ENCODE data around the gene FREY1. TPM values are rescaled to one million over a fixed set of nuclear protein-coding genes. Genes with fewer than 3 reads are reported as not detected.

FREY1 gene
- polyA plus RNA-seq, 1 donor (not counting 4 experiments of a cell fraction or from before 2014, with no cell fraction given) = 0.25 TPM

DNA sequence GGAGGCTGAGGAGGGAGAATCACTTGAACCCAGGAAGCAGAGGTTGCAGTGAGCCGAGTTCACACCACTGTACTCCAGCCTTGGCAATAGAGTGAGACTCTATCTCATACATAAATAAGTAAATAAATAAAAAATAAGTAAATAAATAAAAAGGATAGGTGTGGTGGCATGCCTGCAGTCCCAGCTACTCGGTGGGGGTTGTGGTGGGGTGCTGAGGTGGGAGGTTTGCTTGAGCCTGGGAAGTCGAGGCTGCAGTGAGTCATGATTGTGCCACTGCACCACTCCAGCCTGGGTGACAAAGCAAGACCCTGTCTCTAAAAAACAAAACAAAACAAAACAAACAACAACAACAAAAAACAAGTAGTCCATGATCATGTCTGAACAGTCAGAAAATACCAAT, 18.5 kb upstream of the FREY1 start:
- Histone ChIP-seq H3K9ac (ENCODE audit: control insufficient read depth, extremely low read depth, insufficient read depth, low read length) (no peak overlapping the region), H3K79me2 (ENCODE audit: control insufficient read depth, insufficient read depth, low read length) (peaks cover 10% of the 10 kb centered on the region), H2AFZ (ENCODE audit: control insufficient read depth, low read length) (no peak overlapping the region), H3K27ac (ENCODE audit: control insufficient read depth, insufficient read depth, low read length) (no peak overlapping the region), H3K4me1 (ENCODE audit: control insufficient read depth, extremely low read depth, insufficient read depth, low read length) (peaks cover 35% of the 10 kb centered on the region), H3K4me2 (ENCODE audit: control insufficient read depth, extremely low read depth, insufficient read depth, low read depth, low read length) (no peak overlapping the region), H4K20me1 (ENCODE audit: control insufficient read depth, extremely low read depth, insufficient read depth, low read length) (no peaks in the 10 kb centered on the region), H3K4me3 (ENCODE audit: control insufficient read depth in 2 of 3, extremely low read depth in 1 of 3, insufficient read depth in 2 of 3, low read depth in 1 of 3, low read length in 3 of 3) (no peak overlapping the region), H3K9me1 (ENCODE audit: control insufficient read depth, extremely low read depth, insufficient read depth, low read length) (peaks cover 5% of the 10 kb centered on the region), H3K27me3 (ENCODE audit: control insufficient read depth, extremely low read depth, insufficient read depth, low read length) (no peaks in the 10 kb centered on the region), H3K9me3 (ENCODE audit: control insufficient read depth, low read depth, low read length) (no peaks in the 10 kb centered on the region), H3K36me3 (ENCODE audit: control insufficient read depth in 2 of 2, extremely low read depth in 1 of 2, insufficient read depth in 2 of 2, low read length in 2 of 2) (peaks cover 0 to 11% of the 10 kb centered on the region in 2 experiments)
- dilution Hi-C loops (cut with MboI; ENCODE audit: extremely low pct_ligation_motif_present, low sequenced_read_pairs) = no loop called here
- TF ChIP-seq CTCF (optimal IDR thresholded peaks at IDR 0.05 in 1 of 3, IDR thresholded peaks at IDR 0.05 in 1 of 3, conservative IDR thresholded peaks at IDR 0.05 in 1 of 3; ENCODE audit: extremely low read depth in 1 of 3, insufficient read depth in 2 of 3, low read length in 3 of 3) (no peak), EZH2 (IDR thresholded peaks at IDR 0.05; ENCODE audit: low read length) (no peak)
- DNase-seq (ENCODE audit: low read depth, low spot score) (no peak), FAIRE-seq (no peak)

- H3K79me2 ChIP-seq (ENCODE audit: control insufficient read depth, insufficient read depth, low read length) = peaks cover 10% of the 10 kb centered on the region
- H3K9me3 ChIP-seq (ENCODE audit: control insufficient read depth, low read depth, low read length) = no peaks in the 10 kb centered on the region
- DNase-seq (ENCODE audit: low read depth, low spot score) = no peak
- FAIRE-seq = no peak
- H3K4me1 ChIP-seq (ENCODE audit: control insufficient read depth, extremely low read depth, insufficient read depth, low read length) = peaks cover 29% of the 10 kb centered on the region
- H3K27ac ChIP-seq (ENCODE audit: control insufficient read depth, insufficient read depth, low read length) = no peak overlapping the region
- no peak overlapping the region for H2AFZ ChIP-seq (ENCODE audit: control insufficient read depth, low read length)
- dilution Hi-C loops (cut with MboI; ENCODE audit: extremely low pct_ligation_motif_present, low sequenced_read_pairs) = no loop called here
- no peak overlapping the region for H3K9ac ChIP-seq (ENCODE audit: control insufficient read depth, extremely low read depth, insufficient read depth, low read length)
- peaks cover 0 to 11% of the 10 kb centered on the region in 2 experiments for H3K36me3 ChIP-seq (ENCODE audit: control insufficient read depth in 2 of 2, extremely low read depth in 1 of 2, insufficient read depth in 2 of 2, low read length in 2 of 2)
- no peak for TF ChIP-seq CTCF (optimal IDR thresholded peaks at IDR 0.05 in 1 of 3, IDR thresholded peaks at IDR 0.05 in 1 of 3, conservative IDR thresholded peaks at IDR 0.05 in 1 of 3; ENCODE audit: extremely low read depth in 1 of 3, insufficient read depth in 2 of 3, low read length in 3 of 3)
- no peak for TF ChIP-seq EZH2 (IDR thresholded peaks at IDR 0.05; ENCODE audit: low read length)
- H4K20me1 ChIP-seq (ENCODE audit: control insufficient read depth, extremely low read depth, insufficient read depth, low read length) = no peaks in the 10 kb centered on the region
- H3K27me3 ChIP-seq (ENCODE audit: control insufficient read depth, extremely low read depth, insufficient read depth, low read length) = no peaks in the 10 kb centered on the region
- no peak overlapping the region for H3K4me3 ChIP-seq (ENCODE audit: control insufficient read depth in 2 of 3, extremely low read depth in 1 of 3, insufficient read depth in 2 of 3, low read depth in 1 of 3, low read length in 3 of 3)
- H3K4me2 ChIP-seq (ENCODE audit: control insufficient read depth, extremely low read depth, insufficient read depth, low read depth, low read length) = no peak overlapping the region
- peaks cover 5% of the 10 kb centered on the region for H3K9me1 ChIP-seq (ENCODE audit: control insufficient read depth, extremely low read depth, insufficient read depth, low read length)
Measured at GRCh38 chr11:45924927-45925326, 17.9 kb upstream of the FREY1 start.
